ENCODE results near the gene VAV2.

GRCh38 chr9:133921866-133922265 is 70.3 kb downstream of the VAV2 start:
- TF ChIP-seq CTCF (IDR thresholded peaks at IDR 0.05; ENCODE audit: insufficient read depth, low read length, poor library complexity, severe bottlenecking), result no peak
- TF ChIP-seq EZH2phosphoT487 (conservative IDR thresholded peaks at IDR 0.05; ENCODE audit: low read length), result no peak
